ENCODE results near the gene CGB3.

The CGB3 gene

DNA sequence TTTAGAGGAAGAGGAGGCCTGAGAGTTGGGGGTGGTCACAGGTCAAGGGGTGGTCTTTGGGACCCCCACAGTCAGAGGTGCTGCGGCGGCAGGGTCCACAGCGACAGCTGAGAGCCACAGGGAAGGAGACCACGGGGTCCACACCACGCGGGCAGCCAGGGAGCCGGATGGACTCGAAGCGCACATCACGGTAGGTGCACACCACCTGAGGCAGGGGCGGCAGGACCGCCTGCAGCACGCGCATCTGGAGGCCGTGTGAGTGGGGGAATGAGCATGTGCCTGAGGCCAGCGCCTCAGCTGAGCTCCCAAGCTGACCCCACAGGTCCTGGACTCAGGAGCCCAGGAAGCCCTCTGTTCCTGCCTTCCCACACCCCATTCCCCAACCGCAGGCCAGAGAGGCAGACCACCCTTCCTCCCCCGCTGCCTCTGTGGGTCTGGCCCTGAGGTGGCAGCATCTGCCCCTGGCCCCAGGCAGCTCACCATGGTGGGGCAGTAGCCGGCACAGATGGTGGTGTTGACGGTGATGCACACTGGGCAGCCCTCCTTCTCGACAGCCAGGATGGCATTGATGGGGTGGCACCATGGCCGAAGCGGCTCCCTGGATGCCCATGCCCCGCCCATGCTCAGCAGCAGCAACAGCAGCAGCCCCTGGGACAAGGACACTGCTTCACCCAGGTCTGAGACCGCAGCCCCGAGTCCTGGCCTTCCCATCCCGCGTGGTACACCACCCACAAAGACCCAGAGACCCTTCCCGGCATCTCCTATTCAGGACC, 7.9 kb downstream of the CGB3 start:
- Mint-ChIP-seq H3K27ac (peak overlapping the region; percentile 32), H3K27me3 (peaks cover 5 to 17% of the 10 kb centered on the region in 2 donors), H3K4me1 (peaks cover 17 to 40% of the 10 kb centered on the region in 2 donors), H3K36me3 (peaks cover 25 to 26% of the 10 kb centered on the region in 2 donors), H3K4me3 (no peak overlapping the region), H3K9me3 (no peaks in the 10 kb centered on the region)
- ATAC-seq (replicated peaks), result no peak
- DNase-seq, result no peak

DNA sequence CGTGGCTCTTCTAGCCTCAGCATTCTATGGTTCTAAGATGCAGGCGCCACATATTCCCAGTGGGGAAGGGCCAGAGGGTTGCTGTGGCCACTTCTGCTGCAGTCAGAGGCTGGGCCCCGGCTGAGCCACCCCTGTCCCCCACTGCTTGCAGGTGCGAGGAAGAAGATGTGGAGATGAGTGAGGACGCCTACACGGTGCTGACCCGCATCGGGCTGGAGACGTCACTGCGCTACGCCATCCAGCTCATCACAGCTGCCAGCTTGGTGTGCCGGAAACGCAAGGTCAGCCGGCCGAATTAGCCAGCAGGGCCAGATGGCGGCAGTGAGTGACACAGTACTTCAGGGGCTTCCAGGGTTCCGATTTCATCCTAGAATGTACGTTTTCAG, 9.3 kb downstream of the CGB3 start:
- H3K27me3 Mint-ChIP-seq, result peaks cover 5 to 11% of the 10 kb centered on the region in 2 donors
- no peak for ATAC-seq (replicated peaks)
- no peak overlapping the region for H3K27ac Mint-ChIP-seq
- peaks cover 34 to 40% of the 10 kb centered on the region in 2 donors for H3K36me3 Mint-ChIP-seq
- no peak overlapping the region for H3K4me3 Mint-ChIP-seq
- no peak for DNase-seq
- H3K9me3 Mint-ChIP-seq, result no peaks in the 10 kb centered on the region
- peaks cover 11 to 26% of the 10 kb centered on the region in 2 donors for H3K4me1 Mint-ChIP-seq

DNA sequence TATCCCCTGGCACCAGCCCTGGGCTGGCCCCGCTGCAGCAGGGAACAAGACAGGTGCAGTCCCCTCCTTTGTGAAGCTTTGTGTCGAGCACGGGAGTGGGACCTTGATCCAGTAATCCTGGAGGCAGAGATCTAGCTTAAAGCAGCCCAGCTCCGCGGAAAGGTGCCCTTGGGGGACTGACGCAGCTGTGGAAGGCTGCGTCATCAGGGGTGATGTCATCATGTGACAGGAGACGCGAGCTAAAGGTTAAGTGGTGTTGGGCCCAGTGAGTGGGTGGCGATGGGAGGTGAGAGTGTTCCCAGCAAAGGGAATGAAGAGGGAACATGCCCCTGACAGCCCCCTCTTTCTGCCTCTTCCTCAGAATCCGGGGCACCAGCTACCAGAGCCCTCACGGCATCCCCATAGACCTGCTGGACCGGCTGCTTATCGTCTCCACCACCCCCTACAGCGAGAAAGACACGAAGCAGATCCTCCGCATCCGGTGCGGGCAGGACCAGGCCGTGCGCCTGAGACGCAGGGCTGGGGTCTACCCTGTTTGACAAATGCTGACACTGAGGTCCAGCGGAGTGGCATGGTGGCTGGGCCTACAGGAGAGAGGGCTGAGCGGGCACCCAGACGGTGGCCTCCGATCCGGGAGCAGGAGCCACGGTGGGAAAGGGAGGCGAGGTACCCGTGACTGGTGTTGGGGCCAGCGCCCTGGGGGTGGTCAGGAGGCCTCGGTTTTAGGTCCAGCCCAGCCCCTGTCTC, 9.8 kb downstream of the CGB3 start:
- Mint-ChIP-seq H3K9me3 (no peaks in the 10 kb centered on the region), H3K4me3 (no peak overlapping the region), H3K27me3 (peaks cover 4 to 5% of the 10 kb centered on the region in 2 donors), H3K36me3 (peaks cover 34 to 45% of the 10 kb centered on the region in 2 donors), H3K27ac (peak overlapping the region; percentile 16), H3K4me1 (peaks cover 10 to 20% of the 10 kb centered on the region in 2 donors)
- no peak for DNase-seq
- ATAC-seq (replicated peaks), result no peak

DNA sequence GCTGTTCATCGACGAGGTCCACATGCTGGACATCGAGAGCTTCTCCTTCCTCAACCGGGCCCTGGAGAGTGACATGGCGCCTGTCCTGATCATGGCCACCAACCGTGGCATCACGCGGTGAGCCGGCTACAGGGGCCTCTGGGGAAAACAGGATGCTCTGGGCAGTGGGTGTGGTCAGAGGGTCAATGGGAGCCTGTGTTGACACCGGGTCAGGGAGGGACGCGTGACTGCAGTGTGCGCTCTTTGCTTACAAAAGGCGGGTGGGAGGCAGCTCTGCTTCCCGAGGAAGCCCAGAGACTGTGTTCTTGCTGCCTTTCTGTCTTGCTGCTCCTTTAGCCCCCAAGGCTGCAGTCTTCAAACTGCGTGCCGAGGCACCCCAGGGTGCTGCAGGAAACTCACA, 12.9 kb downstream of the CGB3 start:
- no peak for DNase-seq
- Mint-ChIP-seq H3K27me3 (no peaks in the 10 kb centered on the region), H3K9me3 (no peaks in the 10 kb centered on the region), H3K4me3 (no peak overlapping the region), H3K4me1 (peaks cover 0 to 2% of the 10 kb centered on the region in 2 donors), H3K36me3 (peaks cover 31 to 52% of the 10 kb centered on the region in 2 donors), H3K27ac (no peak overlapping the region)
- ATAC-seq (replicated peaks), result no peak

DNA sequence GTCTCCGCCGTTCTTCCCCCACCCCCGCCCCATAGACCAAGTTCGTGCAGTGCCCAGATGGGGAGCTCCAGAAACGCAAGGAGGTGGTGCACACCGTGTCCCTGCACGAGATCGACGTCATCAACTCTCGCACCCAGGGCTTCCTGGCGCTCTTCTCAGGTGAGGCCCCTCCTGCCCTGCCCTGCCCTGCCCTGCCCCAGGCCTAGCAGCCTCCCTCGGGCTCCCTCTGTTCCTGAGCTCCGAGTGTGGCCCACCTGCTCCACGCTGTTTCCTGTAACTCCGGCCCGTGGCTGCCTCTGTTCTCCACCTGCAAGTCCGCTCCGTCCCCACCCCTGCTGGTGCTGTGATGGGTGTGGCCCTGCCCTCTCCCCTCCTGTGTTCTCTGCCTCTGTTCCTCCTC, 13.7 kb downstream of the CGB3 start:
- ATAC-seq (replicated peaks) (no peak), DNase-seq (no peak)
- peak overlapping the region; percentile 43 for H3K27ac Mint-ChIP-seq
- H3K36me3 Mint-ChIP-seq, result peaks cover 32 to 48% of the 10 kb centered on the region in 2 donors
- H3K9me3 Mint-ChIP-seq, result no peaks in the 10 kb centered on the region
- no peak overlapping the region for H3K4me3 Mint-ChIP-seq
- H3K4me1 Mint-ChIP-seq, result peaks cover 0 to 2% of the 10 kb centered on the region in 2 donors
- H3K27me3 Mint-ChIP-seq, result no peaks in the 10 kb centered on the region

DNA sequence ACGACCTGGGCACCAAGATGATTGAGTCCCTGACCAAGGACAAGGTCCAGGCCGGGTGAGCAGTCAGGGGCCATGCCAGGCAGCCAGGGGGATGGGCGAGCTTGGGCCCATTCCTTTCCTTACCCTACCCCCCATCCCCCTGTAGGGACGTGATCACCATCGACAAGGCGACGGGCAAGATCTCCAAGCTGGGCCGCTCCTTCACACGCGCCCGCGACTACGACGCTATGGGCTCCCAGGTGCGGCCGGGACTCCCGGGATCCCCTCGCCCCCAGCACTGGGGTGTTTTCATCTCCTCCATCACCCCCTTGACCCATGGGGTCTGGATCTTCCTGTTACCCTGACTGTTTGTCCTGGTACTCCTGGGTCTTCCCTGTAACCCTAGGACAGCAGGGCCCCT, 14.3 kb downstream of the CGB3 start:
- Mint-ChIP-seq H3K4me3 (no peak overlapping the region), H3K27me3 (no peaks in the 10 kb centered on the region), H3K27ac (no peak overlapping the region), H3K36me3 (peaks cover 36 to 50% of the 10 kb centered on the region in 2 donors), H3K4me1 (peaks cover 0 to 2% of the 10 kb centered on the region in 2 donors), H3K9me3 (no peaks in the 10 kb centered on the region)
- ATAC-seq (replicated peaks) (no peak), DNase-seq (no peak)

DNA sequence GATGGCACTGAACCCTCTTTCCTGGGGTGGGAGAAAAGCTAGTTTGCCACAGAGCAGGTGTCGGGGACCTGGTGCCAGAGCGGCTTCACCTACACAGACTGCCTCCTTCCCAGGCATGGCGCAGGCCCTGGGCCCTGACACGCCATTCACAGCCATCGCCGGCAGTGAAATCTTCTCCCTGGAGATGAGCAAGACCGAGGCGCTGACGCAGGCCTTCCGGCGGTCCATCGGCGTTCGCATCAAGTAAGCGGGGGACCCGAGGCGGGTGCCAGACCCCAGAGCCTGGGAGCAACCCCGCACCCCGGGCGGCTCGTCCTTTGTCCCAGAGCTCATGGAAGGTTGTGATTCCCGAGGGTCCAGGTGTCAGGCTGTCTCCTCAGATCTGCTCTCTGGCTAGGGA, 17.2 kb downstream of the CGB3 start:
- Mint-ChIP-seq H3K4me3 (no peak overlapping the region), H3K27me3 (no peaks in the 10 kb centered on the region), H3K4me1 (peaks cover 0 to 2% of the 10 kb centered on the region in 2 donors), H3K27ac (no peak overlapping the region), H3K9me3 (no peaks in the 10 kb centered on the region), H3K36me3 (peaks cover 36 to 53% of the 10 kb centered on the region in 2 donors)
- ATAC-seq (replicated peaks), result no peak
- DNase-seq, result no peak

DNA sequence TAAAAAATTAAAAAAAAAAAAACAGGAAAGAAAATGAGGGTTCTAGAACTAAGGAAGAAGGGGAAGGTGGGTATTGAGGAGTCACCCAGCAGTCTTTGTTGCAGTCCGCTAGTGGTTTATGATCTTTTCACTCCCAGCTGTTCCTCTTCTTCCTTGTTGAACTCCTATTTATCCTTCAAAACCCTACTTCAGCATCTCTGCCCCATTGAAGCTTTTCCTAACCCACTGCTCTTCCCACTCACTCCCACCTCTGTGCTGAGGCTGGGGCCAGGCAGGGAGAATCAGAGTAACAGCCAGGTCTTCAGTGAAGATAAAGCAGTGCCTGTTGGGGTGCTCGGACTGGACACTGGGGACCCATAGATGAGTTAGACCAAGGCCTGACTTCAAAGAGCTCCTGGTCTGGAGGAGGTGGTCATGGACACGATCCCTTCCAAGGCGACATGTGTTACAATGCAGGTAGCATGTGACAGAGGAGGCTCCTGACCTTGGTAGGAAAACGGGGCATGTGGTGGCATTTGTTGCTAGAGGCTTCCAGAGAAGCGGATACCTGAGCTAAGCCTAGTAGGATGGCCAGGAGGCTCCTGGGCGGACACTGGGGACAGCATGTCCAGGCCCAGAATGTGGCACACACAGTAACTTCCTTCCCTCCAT, 19.0 kb downstream of the CGB3 start:
- ATAC-seq (replicated peaks) (no peak), DNase-seq (no peak)
- Mint-ChIP-seq H3K4me1 (no peaks in the 10 kb centered on the region), H3K4me3 (no peak overlapping the region), H3K27ac (no peak overlapping the region), H3K27me3 (no peaks in the 10 kb centered on the region), H3K36me3 (peaks cover 29 to 44% of the 10 kb centered on the region in 2 donors), H3K9me3 (no peaks in the 10 kb centered on the region)

DNA sequence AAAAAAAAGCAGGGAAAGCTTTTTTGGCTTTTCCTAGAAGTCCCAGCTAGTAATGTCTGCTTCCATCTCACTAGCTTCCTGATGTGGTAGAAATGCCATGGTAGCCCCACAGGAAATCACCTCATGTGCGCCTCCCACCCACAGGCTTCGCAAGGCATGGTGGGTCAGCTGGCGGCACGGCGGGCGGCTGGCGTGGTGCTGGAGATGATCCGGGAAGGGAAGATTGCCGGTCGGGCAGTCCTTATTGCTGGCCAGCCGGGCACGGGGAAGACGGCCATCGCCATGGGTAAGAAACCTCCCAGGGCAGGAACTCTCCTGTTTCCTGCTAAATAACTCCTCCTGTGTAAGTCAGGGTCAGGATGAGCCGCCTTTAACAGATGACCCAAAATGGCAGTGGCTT, 20.0 kb downstream of the CGB3 start:
- DNase-seq (no peak), ATAC-seq (replicated peaks) (no peak)
- H3K27ac Mint-ChIP-seq, result no peak overlapping the region
- no peaks in the 10 kb centered on the region for H3K9me3 Mint-ChIP-seq
- peaks cover 26 to 46% of the 10 kb centered on the region in 2 donors for H3K36me3 Mint-ChIP-seq
- peaks cover 0 to 2% of the 10 kb centered on the region in 2 donors for H3K4me1 Mint-ChIP-seq
- H3K27me3 Mint-ChIP-seq, result no peaks in the 10 kb centered on the region
- H3K4me3 Mint-ChIP-seq, result no peak overlapping the region

DNA sequence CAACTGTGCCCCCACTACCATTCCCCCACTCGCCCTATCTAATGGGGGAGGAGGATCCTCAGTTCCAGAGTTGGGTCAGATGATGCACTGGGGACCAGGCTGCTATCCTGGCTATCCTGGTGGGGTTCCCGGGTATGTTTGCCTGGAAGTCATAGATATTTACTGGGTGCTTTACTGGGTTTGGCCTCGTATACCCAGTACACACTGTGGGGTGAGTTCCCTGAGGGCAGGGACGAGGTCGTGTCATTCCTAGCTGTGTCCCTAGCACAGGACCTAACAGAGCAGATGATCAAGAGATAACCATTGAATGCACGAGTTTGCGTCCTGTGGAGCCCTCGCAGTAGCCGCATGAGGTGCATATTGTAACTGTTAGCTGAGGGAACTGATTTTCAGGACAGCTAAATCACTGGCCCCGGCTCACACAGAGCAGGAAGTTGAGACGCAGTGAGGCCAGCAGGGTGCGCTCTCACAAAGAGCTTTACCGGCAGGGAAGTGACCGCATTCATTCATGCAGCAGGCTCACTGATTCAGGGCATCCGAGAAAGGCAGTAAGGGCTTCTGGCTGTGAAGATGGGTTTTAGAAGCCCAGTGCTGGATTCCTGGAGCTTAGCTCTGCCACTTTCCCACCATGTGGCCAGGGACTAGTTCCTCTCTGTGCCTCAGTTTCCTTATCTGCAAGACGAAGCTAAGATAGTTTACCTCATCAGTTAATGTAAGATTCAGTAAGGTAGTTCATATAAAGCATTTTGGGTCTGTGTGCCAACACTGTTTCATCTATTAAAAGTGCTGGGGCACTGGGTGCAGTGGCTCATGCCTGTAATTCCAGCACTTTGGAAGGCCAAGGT, 24.4 kb downstream of the CGB3 start:
- H3K36me3 Mint-ChIP-seq, result peaks cover 25 to 45% of the 10 kb centered on the region in 2 donors
- no peaks in the 10 kb centered on the region for H3K27me3 Mint-ChIP-seq
- peak overlapping the region; percentile 25 for H3K27ac Mint-ChIP-seq
- H3K4me3 Mint-ChIP-seq, result no peak overlapping the region
- H3K4me1 Mint-ChIP-seq, result peaks cover 15 to 21% of the 10 kb centered on the region in 2 donors
- no peaks in the 10 kb centered on the region for H3K9me3 Mint-ChIP-seq
- no peak for DNase-seq
- ATAC-seq (replicated peaks), result peak; percentile 81 to 82

DNA sequence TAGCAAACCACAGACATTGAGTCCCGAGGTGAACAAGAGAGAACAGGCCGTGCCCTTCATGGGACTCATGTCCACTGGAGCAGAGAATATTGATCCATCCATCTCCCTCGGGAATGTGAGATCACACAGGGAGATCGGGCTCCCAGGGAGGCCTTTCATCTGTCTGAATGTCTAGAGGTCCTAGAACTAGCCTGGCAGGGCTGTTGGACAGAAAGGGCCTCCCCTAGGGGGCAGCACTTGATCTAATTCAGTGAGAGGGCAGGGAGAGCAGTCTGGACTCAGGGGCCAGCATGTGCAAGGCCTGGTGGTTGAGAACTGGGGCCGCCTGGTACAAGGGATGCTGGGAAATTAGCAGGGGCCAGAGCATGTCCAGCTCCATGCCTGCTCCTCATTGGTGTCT, 26.2 kb downstream of the CGB3 start:
- no peak for DNase-seq
- H3K4me3 Mint-ChIP-seq, result no peak overlapping the region
- H3K4me1 Mint-ChIP-seq, result peaks cover 20 to 31% of the 10 kb centered on the region in 2 donors
- no peak for ATAC-seq (replicated peaks)
- no peak overlapping the region for H3K27ac Mint-ChIP-seq
- H3K9me3 Mint-ChIP-seq, result no peaks in the 10 kb centered on the region
- H3K27me3 Mint-ChIP-seq, result no peaks in the 10 kb centered on the region
- H3K36me3 Mint-ChIP-seq, result peaks cover 19 to 40% of the 10 kb centered on the region in 2 donors

DNA sequence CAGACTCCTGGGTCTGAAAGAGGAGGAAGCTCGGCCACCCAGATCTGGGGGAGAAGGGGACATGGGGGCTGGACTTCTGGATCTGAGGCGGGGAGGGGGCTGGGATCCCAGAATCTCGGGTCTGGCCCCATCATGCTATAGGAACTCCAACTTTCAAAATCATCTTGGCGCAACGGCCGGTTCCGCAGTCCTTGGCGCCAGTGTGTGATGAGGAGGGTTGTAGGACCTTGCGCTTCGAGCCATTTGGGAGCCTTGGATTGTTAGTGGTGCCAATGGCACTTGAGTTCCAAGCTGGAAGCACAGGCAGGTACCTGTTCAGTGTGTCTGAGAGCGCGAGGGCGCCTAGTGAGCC, 30.1 kb downstream of the CGB3 start:
- H3K27me3 Mint-ChIP-seq, result no peaks in the 10 kb centered on the region
- DNase-seq (no peak), ATAC-seq (replicated peaks) (no peak)
- no peaks in the 10 kb centered on the region for H3K9me3 Mint-ChIP-seq
- peaks cover 34 to 61% of the 10 kb centered on the region in 2 donors for H3K4me1 Mint-ChIP-seq
- H3K27ac Mint-ChIP-seq, result peak overlapping the region; percentile 93
- H3K36me3 Mint-ChIP-seq, result peaks cover 38 to 51% of the 10 kb centered on the region in 2 donors
- H3K4me3 Mint-ChIP-seq, result peak overlapping the region; percentile 90 to 92

DNA sequence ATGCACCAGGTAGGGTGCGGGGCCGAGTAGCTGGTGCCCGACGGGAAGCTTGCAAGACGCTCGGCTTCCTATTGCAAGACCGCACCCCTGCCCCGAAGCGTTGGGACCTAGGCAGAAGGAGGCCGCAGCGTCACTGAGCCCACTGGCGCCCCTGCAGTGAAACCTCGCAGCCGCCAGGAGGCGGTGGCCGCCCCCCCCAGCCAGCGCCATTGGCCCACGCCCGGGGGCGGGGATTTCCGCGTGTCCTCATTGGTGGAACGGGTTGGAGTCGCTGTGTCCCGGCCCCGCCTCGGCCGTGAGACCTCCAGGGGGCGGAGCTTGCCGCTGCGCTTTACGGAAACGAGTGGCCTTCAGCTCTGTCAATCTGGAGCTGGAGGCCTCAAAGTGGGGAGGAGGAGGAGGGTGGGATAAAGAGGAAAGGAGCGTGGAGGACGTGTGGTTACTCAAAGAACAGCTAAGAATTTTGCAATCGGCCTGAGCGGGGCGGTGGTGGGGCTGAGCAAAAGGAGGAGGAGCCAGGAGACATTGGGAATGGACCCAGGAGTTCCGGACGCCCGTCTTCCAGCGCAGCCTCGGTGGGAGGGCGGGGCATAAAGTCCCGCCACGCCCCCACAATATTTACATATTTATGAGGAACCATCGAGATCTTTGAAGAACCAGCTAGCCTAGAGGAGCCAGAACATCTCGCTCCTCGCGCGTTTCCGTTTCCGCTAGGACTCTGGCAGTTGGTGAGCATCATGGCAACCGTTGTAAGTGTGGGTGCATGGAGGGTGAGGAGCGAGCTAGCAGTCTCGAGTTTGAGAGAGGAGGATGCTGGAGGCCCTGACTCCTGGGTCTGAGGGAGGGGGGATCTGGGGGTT, 30.7 kb downstream of the CGB3 start, which contains the start of the genes GYS1 and RUVBL2:
Gene GYS1 (minus strand): TSS at position 135 of the 860 bp plus-strand sequence. CDS start 197 bp downstream, outside the sequence.
Gene RUVBL2 (plus strand): TSS at position 713 of the 860 bp plus-strand sequence. CDS start 25 bp downstream, at position 738.
- Mint-ChIP-seq H3K4me1 (peaks cover 34 to 67% of the 10 kb centered on the region in 2 donors), H3K36me3 (peaks cover 42 to 57% of the 10 kb centered on the region in 2 donors), H3K27ac (peak within 1 kb of the TSS; percentile 93), H3K9me3 (no peaks in the 10 kb centered on the region), H3K27me3 (no peaks in the 10 kb centered on the region), H3K4me3 (peak within 1 kb of the TSS; percentile 90 to 92)
- ATAC-seq (replicated peaks) (peak; percentile 94), DNase-seq (peak; percentile 99)

Measured in stimulated activated naive B cell treated with anti-CD40 and anti-IgM and Interleukin-4, amounts not matched to agents 10 μg/mL and 1 μg/mL and 100 μg/mL, for 72 hours (primary cell).